ENCODE results near the gene ZPBP2. TPM values are rescaled to one million over a fixed set of nuclear protein-coding genes. Genes with fewer than 3 reads are reported as not detected.

Gene ZPBP2
- total and polyA plus RNA-seq, 12 donors, result not detected

GRCh38 chr17:39915559-39915958, 47.6 kb downstream of the ZPBP2 start:
- H3K4me3 ChIP-seq, result no peak overlapping the region
- DNase-seq (no peak), ATAC-seq (no peak)
- no peaks in the 10 kb centered on the region for H3K9me3 ChIP-seq
- intact Hi-C loops (cut with DNase I), result no loop called here
- H3K27ac ChIP-seq, result no peak overlapping the region
- peaks cover 0 to 6% (median 0%) of the 10 kb centered on the region in 9 donors for H3K4me1 ChIP-seq
- peaks cover 0 to 46% (median 5%) of the 10 kb centered on the region in 9 donors for H3K36me3 ChIP-seq
- WGBS, 2 donors, result 86 to 93% methylated on average over 4 of the region's 4 CpGs
- no peak for TF ChIP-seq CTCF (IDR thresholded peaks at IDR 0.05)
- H3K27me3 ChIP-seq, result no peaks in the 10 kb centered on the region

GRCh38 chr17:39916918-39917317, 48.9 kb downstream of the ZPBP2 start:
- no peaks in the 10 kb centered on the region for H3K9me3 ChIP-seq
- peaks cover 0 to 47% (median 11%) of the 10 kb centered on the region in 9 donors for H3K36me3 ChIP-seq
- WGBS, 2 donors, result 83 to 86% methylated on average over 7 of the region's 7 CpGs
- peaks cover 0 to 13% (median 0%) of the 10 kb centered on the region in 9 donors for H3K4me1 ChIP-seq
- H3K4me3 ChIP-seq, result no peak overlapping the region
- H3K27me3 ChIP-seq, result no peaks in the 10 kb centered on the region
- intact Hi-C loops (cut with DNase I), result no loop called here
- H3K27ac ChIP-seq, result no peak overlapping the region
- ATAC-seq (no peak), DNase-seq (no peak)
- TF ChIP-seq CTCF (IDR thresholded peaks at IDR 0.05), result peak in 2 of 9 donors; percentile 18 to 24

- WGBS, 2 donors, result 94 to 95% methylated on average over 9 of the region's 9 CpGs
- ATAC-seq, result no peak
- no peak overlapping the region for H3K4me3 ChIP-seq
- intact Hi-C loops (cut with DNase I), result no loop called here
- H3K27me3 ChIP-seq, result no peaks in the 10 kb centered on the region
- H3K9me3 ChIP-seq, result no peaks in the 10 kb centered on the region
- peaks cover 0 to 57% (median 26%) of the 10 kb centered on the region in 9 donors for H3K36me3 ChIP-seq
- H3K27ac ChIP-seq, result no peak overlapping the region
- no peak for DNase-seq
- peaks cover 0 to 35% (median 6%) of the 10 kb centered on the region in 9 donors for H3K4me1 ChIP-seq
- no peak for TF ChIP-seq CTCF (IDR thresholded peaks at IDR 0.05)
Measured at GRCh38 chr17:39919087-39919683, 51.2 kb downstream of the ZPBP2 start.

GRCh38 chr17:39920218-39921210, 52.5 kb downstream of the ZPBP2 start:
- ATAC-seq (no peak), DNase-seq (no peak)
- no peak for TF ChIP-seq CTCF (IDR thresholded peaks at IDR 0.05)
- Histone ChIP-seq H3K27ac (peak overlapping the region in 1 of 10 donors; percentile 0), H3K36me3 (peaks cover 0 to 56% (median 26%) of the 10 kb centered on the region in 9 donors), H3K27me3 (no peaks in the 10 kb centered on the region), H3K4me1 (peaks cover 3 to 48% (median 19%) of the 10 kb centered on the region in 9 donors), H3K9me3 (no peaks in the 10 kb centered on the region), H3K4me3 (no peak overlapping the region)
- intact Hi-C loops (cut with DNase I), result loop anchor here in 2 of 10 donors (5.0 kb wide), 2 partner anchors 37 to 42 kb away; partner anchors contain the start of gene GSDMA (in 1 of the 2)
- 73 to 76% methylated on average over 19 of the region's 19 CpGs for WGBS, 2 donors

Measured in heart right ventricle (tissue), 16 donors.